Left renal pelvis (tissue), 4 donors: Measurements from ENCODE around the gene PXDN. TPM values are rescaled to one million over a fixed set of nuclear protein-coding genes. Genes with fewer than 3 reads are reported as not detected.
"Not testable (repeated sequence)": the region's sequence is repeated elsewhere in the genome, so short reads cannot be mapped to it uniquely, and the experiment has no call there.

Experiments
- DNase-seq, 4 donors: peaks; one replicate each; pipeline ENCODE4 v3.0.0-alpha.2; 2013; ENCODE audit warnings: low read depth in 4 of 4, low spot score in 3 of 4
- polyA plus RNA-seq, 4 donors: library from polyadenylated mRNA; unstranded; fragments of 120-200 nt; gene quantifications; one replicate each; pipeline ENCODE4 v1.2.1, GENCODE V29; 2013; ENCODE audit not compliant: insufficient read length in 4 of 4

The PXDN gene
- polyA plus RNA-seq, 4 donors, result 154 to 245 (median 177) TPM

GRCh38 chr2:1621976-1622375, 122.3 kb downstream of the PXDN start:
- not testable (repeated sequence) for DNase-seq

GRCh38 chr2:1621501-1621900, 122.8 kb downstream of the PXDN start:
- DNase-seq, result no peak

DNA sequence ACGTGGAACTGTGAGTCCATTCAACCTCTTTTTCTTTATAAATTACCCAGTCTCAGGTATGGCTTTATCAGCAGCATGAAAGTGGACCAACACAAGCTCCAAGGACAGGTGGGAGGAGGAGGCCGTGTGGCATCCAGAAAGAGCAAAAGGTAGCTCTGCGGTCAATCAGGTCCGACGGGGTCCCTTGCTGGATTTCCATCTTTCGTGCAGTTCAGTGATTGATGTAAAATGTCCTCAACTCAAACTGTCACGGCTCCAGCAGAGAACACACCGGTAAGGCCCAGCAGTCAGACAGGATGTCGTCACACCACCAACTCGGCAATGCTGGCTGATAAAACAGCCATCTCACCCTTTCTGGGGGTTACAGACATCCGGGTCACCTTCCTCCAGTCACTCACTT, 123.3 kb downstream of the PXDN start:
- DNase-seq, result no peak

DNA sequence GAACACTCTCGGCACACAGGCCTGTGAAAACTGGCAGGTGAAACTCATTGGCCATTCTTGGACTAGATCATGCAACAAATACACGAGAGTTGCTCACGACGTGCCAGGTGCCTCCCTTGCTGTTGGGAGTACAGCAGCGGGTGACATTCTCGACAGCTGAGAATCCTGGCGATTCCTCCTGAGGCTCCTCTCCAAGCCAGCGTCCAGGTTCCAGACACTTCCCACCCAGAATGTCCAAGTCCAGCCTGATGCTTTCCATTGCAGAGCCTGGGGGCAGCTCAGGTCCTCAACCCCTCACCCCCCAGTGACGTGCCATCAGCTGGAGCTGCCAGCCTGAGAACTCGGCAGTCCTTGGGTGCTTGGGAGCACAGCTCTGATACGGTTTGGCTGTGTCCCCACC, 124.2 kb downstream of the PXDN start:
- DNase-seq, result no peak

DNA sequence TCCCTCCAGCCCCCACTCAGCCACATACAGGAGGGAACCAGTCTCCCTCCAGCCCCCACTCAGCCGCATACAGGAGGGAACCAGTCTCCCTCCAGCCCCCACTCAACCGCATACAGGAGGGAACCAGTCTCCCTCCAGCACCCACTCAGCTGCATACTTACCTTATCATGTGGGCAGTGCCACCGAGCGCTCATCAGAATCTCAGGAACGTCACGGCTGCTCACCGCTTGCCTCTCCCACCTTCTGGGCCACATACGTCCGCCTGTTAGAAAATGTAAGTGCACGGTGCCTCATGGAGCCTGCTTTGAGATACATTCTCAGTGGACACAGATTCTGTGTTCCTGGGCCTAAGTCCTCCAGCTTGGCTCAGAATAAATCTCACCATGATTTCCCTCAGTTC, 124.8 kb downstream of the PXDN start:
- DNase-seq, result no peak

DNA sequence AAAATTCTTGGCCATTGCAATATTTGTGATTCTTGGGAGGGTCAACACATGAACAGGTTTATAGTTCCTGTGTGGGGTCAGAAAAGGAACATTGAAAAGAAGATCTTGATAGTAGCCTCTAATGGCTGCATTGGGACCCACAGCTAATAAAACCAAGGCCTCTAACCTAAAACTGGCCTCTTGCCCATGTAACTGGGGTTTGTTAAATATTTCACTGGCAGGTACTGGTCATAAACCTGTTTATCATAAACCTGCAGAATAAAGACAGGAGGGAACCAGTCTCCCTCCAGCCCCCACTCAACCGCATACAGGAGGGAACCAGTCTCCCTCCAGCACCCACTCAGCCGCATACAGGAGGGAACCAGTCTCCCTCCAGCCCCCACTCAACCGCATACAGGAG, 125.3 kb downstream of the PXDN start:
- no peak for DNase-seq

DNA sequence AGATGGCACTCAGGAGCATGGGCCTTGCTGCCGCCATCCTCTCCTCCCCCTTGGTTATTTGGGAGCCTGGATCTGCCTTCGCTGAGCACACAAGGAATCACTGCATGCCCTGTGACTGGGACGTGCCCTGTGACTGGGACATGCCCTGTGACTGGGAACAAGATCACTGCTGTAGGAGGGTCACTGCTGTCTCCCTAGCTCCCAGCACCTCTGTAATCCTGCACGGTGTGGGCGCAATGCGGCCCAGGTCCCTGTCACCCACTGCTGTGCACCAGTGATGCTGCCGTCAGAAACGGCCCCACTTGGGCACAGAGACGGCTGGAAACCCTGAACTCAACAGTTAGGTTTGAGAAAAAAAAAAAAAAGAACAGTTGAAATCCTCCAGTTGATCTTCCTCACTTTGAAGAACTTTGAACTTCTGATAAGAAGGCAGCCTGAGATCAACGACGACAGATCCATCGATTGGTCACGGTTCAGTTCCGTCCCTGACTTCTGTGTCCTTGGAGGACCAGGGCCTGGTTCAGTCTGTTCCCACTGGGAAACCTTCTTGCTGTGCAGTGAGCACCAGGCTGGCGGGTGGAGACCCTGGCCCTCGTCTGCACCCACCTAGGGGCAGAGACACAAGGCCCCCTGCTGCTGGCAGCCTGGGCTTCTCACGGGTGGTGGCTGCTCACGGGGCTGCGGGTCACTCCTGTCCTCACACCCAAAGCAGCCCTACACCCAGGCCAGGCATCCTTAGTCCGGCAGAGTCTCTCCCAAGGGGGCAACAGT, 125.9 kb downstream of the PXDN start:
- no peak for DNase-seq

DNA sequence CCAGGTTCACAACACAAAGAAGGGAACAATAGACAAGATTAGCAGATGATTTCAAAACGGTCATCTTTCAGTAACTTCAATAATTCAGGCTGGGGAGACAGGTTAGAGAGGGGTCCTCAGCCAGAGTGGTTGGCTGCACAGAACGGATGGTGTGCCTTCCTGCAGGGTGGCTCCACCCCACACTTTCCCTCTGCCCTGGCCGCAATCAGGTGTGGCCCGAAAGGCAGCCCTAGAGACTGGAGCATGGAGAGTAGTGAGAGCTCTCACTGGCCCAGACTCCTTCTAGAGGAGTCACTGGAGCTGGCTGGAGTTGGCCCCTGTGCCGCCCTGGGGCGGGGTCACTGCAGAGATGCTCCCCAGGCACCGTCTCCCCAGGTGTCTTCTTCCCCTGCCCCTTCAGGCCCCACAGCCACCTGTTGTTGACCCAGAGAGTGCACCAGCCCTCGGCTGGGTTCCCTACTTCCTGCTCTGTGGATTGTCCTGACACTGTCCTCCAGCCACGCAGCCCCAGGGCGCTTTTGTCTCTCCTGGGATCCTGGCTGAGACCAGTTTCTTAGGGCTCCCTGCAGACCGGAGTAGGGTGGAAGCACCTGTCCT, 126.8 kb downstream of the PXDN start:
- DNase-seq, result no peak

GRCh38 chr2:1614564-1614963, 129.8 kb downstream of the PXDN start:
- no peak for DNase-seq

DNA sequence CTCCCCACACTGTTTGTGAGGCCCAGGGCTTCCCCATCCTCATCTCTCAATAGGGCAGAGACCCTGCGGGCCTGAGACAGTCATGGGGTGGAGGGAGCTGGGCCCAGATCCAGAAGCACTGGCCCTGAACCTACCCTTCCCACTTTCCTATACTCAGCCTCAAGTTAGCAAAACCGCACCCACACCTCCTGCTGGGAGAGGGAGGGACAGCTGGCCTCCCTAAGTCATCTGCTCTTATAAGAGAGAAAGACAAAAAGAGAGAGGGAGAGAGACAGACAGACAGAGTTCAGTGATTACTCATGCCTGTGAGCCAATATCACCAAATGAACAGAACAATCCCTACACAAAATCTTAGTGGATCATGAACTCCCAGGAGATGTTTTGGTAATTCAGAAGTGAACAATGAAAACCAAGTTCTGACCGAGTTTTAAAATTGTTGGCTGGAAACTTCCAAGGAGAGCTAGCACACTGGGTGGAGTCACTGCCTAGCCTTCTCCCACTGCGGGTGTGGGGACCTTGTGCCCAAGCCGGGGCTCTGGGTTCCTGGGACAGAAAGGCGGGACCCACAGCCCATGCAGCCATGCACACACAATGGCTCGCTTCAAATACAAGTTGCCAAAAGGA, 130.5 kb downstream of the PXDN start:
- no peak for DNase-seq

DNA sequence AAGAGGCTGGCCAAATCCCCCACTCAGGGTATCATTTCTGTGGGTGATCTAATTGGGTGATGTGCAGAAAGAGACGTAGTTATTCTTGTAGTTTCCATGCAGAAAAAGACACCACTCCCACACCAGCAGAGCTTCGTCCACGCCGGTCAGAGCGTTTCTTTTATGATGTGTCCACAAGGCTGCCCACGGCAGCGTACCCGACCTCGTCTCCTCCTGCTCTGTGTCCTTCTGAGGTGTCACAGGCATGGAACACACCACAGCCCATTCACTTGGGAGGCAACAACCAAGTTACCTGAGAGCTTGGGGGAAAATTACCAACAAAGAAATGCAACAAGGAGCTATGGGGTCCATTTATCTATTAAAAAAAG, 131.3 kb downstream of the PXDN start:
- no peak for DNase-seq

- DNase-seq, result no peak
These were observed 131.8 kb downstream of the PXDN start for GRCh38 chr2:1612391-1613077.

- DNase-seq, result no peak
These were observed 132.4 kb downstream of the PXDN start for GRCh38 chr2:1611886-1612285.

- no peak for DNase-seq
These were observed 134.2 kb downstream of the PXDN start for GRCh38 chr2:1610096-1610485.

GRCh38 chr2:1609485-1610095, 134.7 kb downstream of the PXDN start:
- DNase-seq, result no peak

DNA sequence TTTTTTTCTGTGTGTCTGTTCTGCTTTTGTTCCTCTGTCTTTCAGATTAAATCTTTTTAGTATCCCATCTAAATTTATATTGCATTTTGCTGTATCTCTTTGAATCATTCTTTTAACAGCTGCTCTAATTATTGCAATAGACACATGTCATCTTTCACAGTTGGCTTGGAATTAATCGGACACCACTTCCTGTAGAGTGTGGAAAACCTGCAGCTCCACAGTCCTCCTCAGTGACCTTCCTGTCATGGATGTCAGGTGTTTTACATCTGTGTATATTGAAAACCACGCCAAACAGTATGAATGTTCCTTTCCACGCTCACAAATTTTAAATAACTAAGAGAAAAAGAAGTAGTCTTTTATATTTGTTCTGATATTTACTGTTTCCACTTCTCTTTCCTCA, 135.3 kb downstream of the PXDN start:
- no peak for DNase-seq

GRCh38 chr2:1607971-1608688, 136.2 kb downstream of the PXDN start:
- DNase-seq, result no peak

GRCh38 chr2:1607236-1607920, 136.9 kb downstream of the PXDN start:
- DNase-seq, result no peak

- DNase-seq, result no peak
These were observed 137.7 kb downstream of the PXDN start for GRCh38 chr2:1606421-1607235.
